Measurements from ENCODE around the gene RCOR3.

GRCh38 chr1:211358685-211359084, 99.5 kb downstream of the RCOR3 start:
- TF ChIP-seq CTCF (IDR thresholded peaks at IDR 0.05), result no peak
- no peak for TF ChIP-seq POLR2A (IDR thresholded peaks at IDR 0.05)
